GM12878 (cell line): ENCODE results near the gene KIF3A. TPM values are rescaled to one million over a fixed set of nuclear protein-coding genes. Genes with fewer than 3 reads are reported as not detected.
A peak's percentile ranks its signal among the peaks of the same experiment; 100 is the strongest.

Experiments
- ATAC-seq: fragments of 200-7000 bp; cut with Tn5 transposase; 3 replicates; pipeline ENCODE4 v1.9.1; 2020; ENCODE audit warnings: mild to moderate bottlenecking, moderate library complexity
- BruUV-seq: library from RNA; stranded (reverse); fragments of 400-500 nt; replicated peaks from 2 replicates; lab custom pipeline; 2021; lab: Mats Ljungman, UMichigan
- CTCF ChIA-PET: fragments of 300-600 bp; sonication (Branson Sonifier 250); formaldehyde crosslinking; extraction: SDS; loops from one replicate; lab custom pipeline; 2021; ENCODE audit warnings: inconsistent platforms; lab: Yijun Ruan, JAX
- POLR2A ChIA-PET: fragments of 350-600 bp; formaldehyde crosslinking; extraction: SDS; loops from one replicate; lab custom pipeline; 2021; ENCODE audit warnings: inconsistent platforms; lab: Charles Lee
- RAD21 ChIA-PET: fragments of 300-600 bp; sonication (Branson Sonifier 250); formaldehyde crosslinking; loops from one replicate; lab custom pipeline; 2023; ENCODE audit warnings: antibody characterized with exemption; ENCODE audit not compliant: unreplicated experiment; lab: Charles Lee
- SMC1A ChIA-PET: fragments of 300-600 bp; sonication (Branson Sonifier 250); formaldehyde crosslinking; loops from one replicate; lab custom pipeline; 2023; ENCODE audit not compliant: unreplicated experiment, uncharacterized antibody; lab: Charles Lee
- DNase-seq: peaks from one replicate; pipeline ENCODE4 v3.0.0-alpha.2; 2011; ENCODE audit warnings: low read depth, low spot score
- FAIRE-seq: peaks from 3 replicates; lab custom pipeline; 2011; peaks lifted over from hg19 to GRCh38; lab: Jason Lieb, UNC
- H2AFZ ChIP-seq: 2 replicates; pipeline ENCODE4 v1.6.0; 2011; ENCODE audit warnings: low read depth, low read length, control low read depth; ENCODE audit not compliant: control insufficient read depth
- H3K27ac ChIP-seq: 2 replicates; pipeline ENCODE4 v1.5.1; 2011; ENCODE audit warnings: control low read depth; ENCODE audit not compliant: control insufficient read depth, insufficient read depth
- H3K27me3 ChIP-seq, 2 experiments: replicated peaks in 1 of 2; 2 replicates each; pipeline versions ENCODE4 v1.6.0 to v1.6.1; 2011; ENCODE audit warnings: low read length in 1 of 2; ENCODE audit not compliant: control insufficient read depth in 2 of 2, insufficient read depth in 2 of 2
- H3K36me3 ChIP-seq, 2 experiments: 2 replicates each; pipeline ENCODE4 v1.5.1; 2011; ENCODE audit warnings: low read length in 1 of 2; ENCODE audit not compliant: control insufficient read depth in 2 of 2, insufficient read depth in 2 of 2
- H3K4me1 ChIP-seq: 2 replicates; pipeline ENCODE4 v1.6.1; 2011; ENCODE audit warnings: mild to moderate bottlenecking, low read length, moderate library complexity, mixed read lengths; ENCODE audit not compliant: control insufficient read depth, insufficient read depth
- H3K4me2 ChIP-seq: 2 replicates; pipeline ENCODE4 v1.6.0; 2011; ENCODE audit warnings: control low read depth; ENCODE audit not compliant: control insufficient read depth, insufficient read depth
- H3K4me3 ChIP-seq: fragments of 200-600 bp; sonication (generic); 2 replicates; pipeline ENCODE4 v1.5.1; 2016
- H3K79me2 ChIP-seq: 2 replicates; pipeline ENCODE4 v1.6.0; 2011; ENCODE audit warnings: low read length; ENCODE audit not compliant: control insufficient read depth, insufficient read depth
- H3K9ac ChIP-seq: 2 replicates; pipeline ENCODE4 v1.8.0; 2011; ENCODE audit warnings: low read length, control low read depth, mixed read lengths; ENCODE audit not compliant: control insufficient read depth, insufficient read depth
- H3K9me3 ChIP-seq: replicated peaks from 3 replicates; pipeline ENCODE4 v1.5.1; 2011; ENCODE audit warnings: mild to moderate bottlenecking, low read length; ENCODE audit not compliant: control insufficient read depth, insufficient read depth
- H4K20me1 ChIP-seq: 2 replicates; pipeline ENCODE4 v1.6.0; 2011; ENCODE audit not compliant: control insufficient read depth, insufficient read depth
- CBFB ChIP-seq: IDR thresholded peaks from 2 replicates; pipeline ENCODE4 v1.6.1; 2016; ENCODE audit warnings: antibody characterized with exemption, low read depth
- CHD1 ChIP-seq: IDR thresholded peaks from 2 replicates; pipeline ENCODE4 v1.6.1; 2012; ENCODE audit warnings: low read depth, low read length, improper control_type of control experiment
- E2F4 ChIP-seq: IDR thresholded peaks from 2 replicates; pipeline ENCODE4 v1.6.1; 2012; ENCODE audit warnings: low read depth, low read length, improper control_type of control experiment
- GATAD2B ChIP-seq: fragments of 450-650 bp; conservative IDR thresholded peaks from 2 replicates; pipeline ENCODE4 v1.6.1; 2017; ENCODE audit warnings: low read depth, mild to moderate bottlenecking, moderate library complexity
- HSF1 ChIP-seq: fragments of 150-350 bp; IDR thresholded peaks from 2 replicates; pipeline ENCODE4 v1.6.1; 2014; ENCODE audit warnings: mild to moderate bottlenecking, low read depth, low read length
- LARP7 ChIP-seq: fragments of 450-650 bp; IDR thresholded peaks from 2 replicates; pipeline ENCODE4 v1.6.1; 2017; ENCODE audit warnings: mild to moderate bottlenecking
- MTA3 ChIP-seq: IDR thresholded peaks from 2 replicates; pipeline ENCODE4 v1.6.1; 2012; ENCODE audit warnings: low read length, inconsistent platforms, borderline replicate concordance
- NR2F1 ChIP-seq: fragments of 450-650 bp; conservative IDR thresholded peaks from 2 replicates; pipeline ENCODE4 v1.6.1; 2017; ENCODE audit warnings: mild to moderate bottlenecking
- POLR2A ChIP-seq: IDR thresholded peaks from 2 replicates; pipeline ENCODE4 v1.6.1; 2011; ENCODE audit warnings: low read depth, mild to moderate bottlenecking, low read length
- RBBP5 ChIP-seq: fragments of 200-600 bp; sonication (generic); conservative IDR thresholded peaks from 2 replicates; pipeline ENCODE4 v1.6.1; 2016
- RELA ChIP-seq: fragments of 450-650 bp; IDR thresholded peaks from 2 replicates; pipeline ENCODE4 v1.8.0; 2014; ENCODE audit warnings: borderline replicate concordance; ENCODE audit not compliant: partially characterized antibody
- SUPT20H ChIP-seq: IDR thresholded peaks from 2 replicates; pipeline ENCODE4 v1.6.1; 2011; ENCODE audit warnings: low read depth, mild to moderate bottlenecking, low read length, moderate library complexity, borderline replicate concordance; ENCODE audit not compliant: control insufficient read depth
- TAF1 ChIP-seq: IDR thresholded peaks from 2 replicates; pipeline ENCODE4 v1.6.1; 2011; ENCODE audit warnings: mild to moderate bottlenecking, low read depth, low read length, borderline replicate concordance
- TCF12 ChIP-seq: IDR thresholded peaks from 2 replicates; pipeline ENCODE4 v1.6.1; 2011; ENCODE audit warnings: low read depth, mild to moderate bottlenecking, low read length
- ZNF207 ChIP-seq: fragments of 450-650 bp; IDR thresholded peaks from 2 replicates; pipeline ENCODE4 v1.6.1; 2014; ENCODE audit warnings: antibody characterized with exemption, mild to moderate bottlenecking, borderline replicate concordance
- WGBS: methylation state at CpG from one replicate; pipeline ENCODE4 v1.1.6; 2016; ENCODE audit warnings: low lambda C conversion rate; ENCODE audit not compliant: insufficient replicate concordance, insufficient coverage; ENCODE audit errors: missing lambda C conversion rate; 5-methylcytosine and 5-hydroxymethylcytosine counted together
- in situ Hi-C: fragments of 300-500 bp; cut with MboI; formaldehyde crosslinking; loops from 9 replicates; pipeline ENCODE4 v1.14.3; 2018; ENCODE audit warnings: mixed read lengths
- intact Hi-C: fragments of 100-400 bp; cut with micrococcal nuclease; formaldehyde crosslinking; loops from one replicate; pipeline ENCODE4 v1.14.2; 2022; ENCODE audit not compliant: unreplicated experiment
- polyA plus RNA-seq, 11 experiments: library from polyadenylated mRNA; depleted of rRNA in 4 of 11; unstranded in 6 of 11; stranded (reverse) in 5 of 11; fragments of >200 nt; fragmentation: Nextera tagmentation in 4 of 11; fragmentation: Illumina TruSeq in 1 of 11; extraction: Ambion mirVana in 4 of 11; extraction: Trizol in 1 of 11; gene quantifications; 1 replicate in 1 of 11; 2 replicates in 10 of 11; pipeline versions ENCODE4 v1.2.1 to v1.2.3, GENCODE V29; 2011 to 2016; ENCODE audit warnings: inconsistent platforms in 2 of 11, missing spikeins in 2 of 11, low read depth in 1 of 11
- total RNA-seq, 4 experiments: library from RNA; depleted of rRNA in 3 of 4; stranded (reverse); fragments of >200 nt in 3 of 4; fragmentation: Illumina TruSeq in 1 of 4; extraction: Trizol in 1 of 4; gene quantifications; 2 replicates each; pipeline versions ENCODE4 v1.2.1 to v1.2.3, GENCODE V29; 2013 to 2021
- TF ChIP-seq, protein P1 (sequence below): fragments of 450-650 bp; IDR thresholded peaks from 2 replicates; pipeline ENCODE4 v1.6.1; 2017; ENCODE audit warnings: mild to moderate bottlenecking, low read depth, inconsistent platforms; ENCODE audit not compliant: poor library complexity, severe bottlenecking

KIF3A gene
- total and polyA plus RNA-seq, 10 of the 15 experiments (the other 5 are each of a cell fraction or from before 2014, with no cell fraction given), result 2.7 to 36.5 (median 10.0) TPM

DNA sequence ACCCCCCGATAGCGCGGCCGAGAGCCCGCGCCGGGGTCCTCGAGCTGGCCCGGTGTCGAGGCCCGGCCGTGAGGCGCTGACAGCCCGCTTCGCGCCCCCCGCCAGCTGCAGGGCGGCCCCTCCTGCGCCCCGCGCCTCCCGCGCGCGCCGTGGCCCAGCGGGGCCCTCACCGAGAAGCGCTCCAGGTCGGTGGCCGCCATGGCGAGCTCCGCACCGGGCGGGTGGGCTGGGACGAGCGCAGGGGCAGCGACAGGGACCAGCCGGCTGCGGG lies 39.5 kb upstream of the KIF3A start:
- Histone ChIP-seq H4K20me1 (no peaks in the 10 kb centered on the region), H3K27ac (0 out of 2 replicates have a peak overlapping the region, but pooled peaks have one; percentile 10), H2AFZ (peak overlapping the region; percentile 97), H3K4me1 (peaks cover 7% of the 10 kb centered on the region), H3K36me3 (no peaks in the 10 kb centered on the region), H3K4me2 (peak overlapping the region; percentile 90; the same call in 1 of the 2 replicates), H3K79me2 (peaks cover 9% of the 10 kb centered on the region), H3K9ac (peak overlapping the region; percentile 81), H3K27me3 (no peaks in the 10 kb centered on the region), H3K9me3 (no peaks in the 10 kb centered on the region), H3K4me3 (peak overlapping the region; percentile 65)
- CTCF ChIA-PET, result interaction anchor here (1.5 to 3.5 kb wide), 3 partner anchors 22 to 43 kb away, joined by 3 to 15 read pairs (median 7); no protein-coding TSS in a partner anchor
- no TSS peak for BruUV-seq
- no peak for FAIRE-seq
- no peak; the same call in 2 of the 3 replicates for ATAC-seq
- in situ Hi-C loops, result no loop called here
- 1% methylated on average over 18 of the region's 40 CpGs for WGBS
- DNase-seq, result no peak
- intact Hi-C loops, result no loop called here
- POLR2A ChIA-PET, result interaction anchor here (1.0 to 7.2 kb wide), 5 partner anchors 13 to 87 kb away, joined by 3 to 56 read pairs (median 6); partner anchors contain the start of gene CCNI2
- RAD21 ChIA-PET, result interaction anchor here (0.6 to 1.9 kb wide), 4 partner anchors 30 to 275 kb away, joined by 3 to 8 read pairs (median 4); partner anchors contain the start of genes CCNI2 and HSPA4
- SMC1A ChIA-PET, result interaction anchor here (2.4 to 7.5 kb wide), 3 partner anchors 25 to 30 kb away, joined by 8 to 88 read pairs (median 13); partner anchors contain the start of gene CCNI2
- no peak for TF ChIP-seq MTA3
- peak; percentile 78 for TF ChIP-seq POLR2A
- no peak for TF ChIP-seq ZNF207
- TF ChIP-seq CBFB, result no peak
- TF ChIP-seq LARP7, result 0 out of 2 replicates have a peak, but pooled peaks have one; percentile 36
- TF ChIP-seq TCF12, result no peak
- TF ChIP-seq NR2F1, result peak; percentile 29; the same call in 1 of the 2 replicates
- 0 out of 2 replicates have a peak, but pooled peaks have one; percentile 24 for TF ChIP-seq GATAD2B
- no peak for TF ChIP-seq HSF1
- no peak for TF ChIP-seq RELA
- TF ChIP-seq RBBP5, result no peak
- TF ChIP-seq SUPT20H, result no peak
- no peak for TF ChIP-seq TAF1
- TF ChIP-seq, protein P1, sequence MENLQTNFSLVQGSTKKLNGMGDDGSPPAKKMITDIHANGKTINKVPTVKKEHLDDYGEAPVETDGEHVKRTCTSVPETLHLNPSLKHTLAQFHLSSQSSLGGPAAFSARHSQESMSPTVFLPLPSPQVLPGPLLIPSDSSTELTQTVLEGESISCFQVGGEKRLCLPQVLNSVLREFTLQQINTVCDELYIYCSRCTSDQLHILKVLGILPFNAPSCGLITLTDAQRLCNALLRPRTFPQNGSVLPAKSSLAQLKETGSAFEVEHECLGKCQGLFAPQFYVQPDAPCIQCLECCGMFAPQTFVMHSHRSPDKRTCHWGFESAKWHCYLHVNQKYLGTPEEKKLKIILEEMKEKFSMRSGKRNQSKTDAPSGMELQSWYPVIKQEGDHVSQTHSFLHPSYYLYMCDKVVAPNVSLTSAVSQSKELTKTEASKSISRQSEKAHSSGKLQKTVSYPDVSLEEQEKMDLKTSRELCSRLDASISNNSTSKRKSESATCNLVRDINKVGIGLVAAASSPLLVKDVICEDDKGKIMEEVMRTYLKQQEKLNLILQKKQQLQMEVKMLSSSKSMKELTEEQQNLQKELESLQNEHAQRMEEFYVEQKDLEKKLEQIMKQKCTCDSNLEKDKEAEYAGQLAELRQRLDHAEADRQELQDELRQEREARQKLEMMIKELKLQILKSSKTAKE, result no peak
- no peak for TF ChIP-seq CHD1
- TF ChIP-seq E2F4, result no peak
